Loucy (cell line): Measurements from ENCODE around the gene MRPL21.

Experiments
- CTCF ChIP-seq: fragments of 200-600 bp; sonication (generic); conservative IDR thresholded peaks from 2 replicates; pipeline ENCODE4 v1.5.1; 2014; ENCODE audit warnings: mild to moderate bottlenecking, antibody characterized with exemption, low read length
- EZH2phosphoT487 ChIP-seq: fragments of 200-600 bp; IDR thresholded peaks from 2 replicates; pipeline ENCODE4 v1.6.1; 2018; ENCODE audit warnings: antibody characterized with exemption, mild to moderate bottlenecking, moderate library complexity, borderline replicate concordance

- no peak for TF ChIP-seq CTCF
- TF ChIP-seq EZH2phosphoT487, result no peak
These were observed 28.3 kb upstream of the MRPL21 start for GRCh38 chr11:68931911-68932310.
